GM21576 (cell line): Measurements from ENCODE around the gene LCNL1.

ENCODE experiments used
- ATAC-seq: cut with Tn5 transposase; IDR thresholded peaks from one replicate; pipeline ENCODE4 v1.9.1; 2021; ENCODE audit warnings: mild to moderate bottlenecking, moderate library complexity; ENCODE audit not compliant: unreplicated experiment

Gene LCNL1

DNA sequence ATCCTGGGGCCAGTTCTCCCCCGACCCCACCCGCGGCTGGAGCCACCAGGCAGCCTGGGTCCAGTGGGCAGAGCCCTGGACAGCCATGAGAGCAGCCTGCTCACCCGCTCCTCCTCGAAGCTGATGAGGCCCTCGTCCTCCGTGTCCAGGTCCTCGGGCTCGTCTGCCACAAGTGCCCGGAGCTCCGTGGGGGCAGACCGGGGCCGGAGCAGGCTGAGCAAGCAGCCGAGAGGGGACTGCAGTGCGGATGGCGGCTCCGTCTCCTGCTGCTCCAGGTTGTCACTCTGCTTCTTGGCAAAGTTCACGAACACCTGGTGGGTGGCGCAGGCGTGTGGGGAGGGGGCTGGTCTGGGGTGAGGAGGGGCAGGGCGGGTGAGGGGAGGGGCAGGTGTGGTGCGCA, 25.5 kb downstream of the LCNL1 start:
- ATAC-seq = no peak

DNA sequence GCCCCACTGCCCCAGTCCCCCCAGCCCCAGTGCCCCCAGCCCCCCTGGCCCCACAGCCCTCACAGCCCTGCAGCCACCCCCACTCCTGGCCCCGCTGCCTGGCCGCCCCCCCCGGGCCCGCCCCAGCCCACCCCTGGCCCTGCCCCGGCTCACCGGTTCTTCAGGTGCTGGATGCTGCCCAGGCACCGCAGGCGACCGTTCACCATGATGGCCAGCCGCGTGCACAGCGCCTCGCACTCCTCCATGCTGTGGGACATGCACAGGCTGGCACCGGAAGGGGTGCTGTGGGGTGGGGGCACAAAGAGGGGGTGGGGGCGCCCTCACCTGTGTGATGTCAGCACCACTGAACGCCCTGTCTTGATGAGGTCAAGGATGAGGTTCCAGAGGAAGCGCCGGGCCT, 26.4 kb downstream of the LCNL1 start:
- ATAC-seq = no peak

DNA sequence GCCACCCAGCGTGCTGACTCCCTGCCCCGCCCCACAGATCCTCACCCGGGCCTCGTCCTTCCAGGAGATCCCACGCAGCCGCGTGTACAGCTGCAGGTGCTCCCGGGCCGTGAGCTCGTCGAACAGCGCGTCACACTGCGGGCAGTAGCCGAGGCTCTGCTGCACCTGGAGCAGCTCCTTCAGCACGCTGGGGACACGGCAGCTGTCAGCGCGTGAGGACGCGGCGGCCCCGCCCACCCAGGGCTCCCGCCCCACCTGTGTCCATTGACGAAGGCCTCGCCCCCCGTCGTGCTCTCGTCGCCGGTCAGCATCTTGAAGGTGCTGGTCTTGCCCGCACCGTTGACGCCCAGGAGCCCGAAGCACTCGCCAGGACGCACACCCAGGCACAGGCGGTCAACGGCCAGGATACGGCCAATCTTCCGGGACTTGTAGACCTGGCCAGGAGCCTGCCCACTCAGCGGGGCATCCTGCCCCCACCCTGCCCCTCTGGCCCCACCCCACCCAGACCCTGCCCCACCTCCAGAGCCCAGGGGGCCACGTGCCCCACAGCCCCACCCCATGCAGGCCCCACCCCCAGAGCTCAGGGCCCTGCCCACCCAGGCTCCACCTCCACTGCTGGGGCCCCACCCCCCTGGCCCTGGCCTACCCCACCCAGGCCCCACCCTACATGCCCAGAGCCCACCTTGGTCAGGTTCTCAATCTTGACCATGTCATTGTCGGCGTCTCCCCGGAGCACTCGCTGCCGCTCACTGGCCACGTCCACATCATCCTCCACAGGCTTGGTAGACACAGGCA, 27.3 kb downstream of the LCNL1 start:
- no peak for ATAC-seq

DNA sequence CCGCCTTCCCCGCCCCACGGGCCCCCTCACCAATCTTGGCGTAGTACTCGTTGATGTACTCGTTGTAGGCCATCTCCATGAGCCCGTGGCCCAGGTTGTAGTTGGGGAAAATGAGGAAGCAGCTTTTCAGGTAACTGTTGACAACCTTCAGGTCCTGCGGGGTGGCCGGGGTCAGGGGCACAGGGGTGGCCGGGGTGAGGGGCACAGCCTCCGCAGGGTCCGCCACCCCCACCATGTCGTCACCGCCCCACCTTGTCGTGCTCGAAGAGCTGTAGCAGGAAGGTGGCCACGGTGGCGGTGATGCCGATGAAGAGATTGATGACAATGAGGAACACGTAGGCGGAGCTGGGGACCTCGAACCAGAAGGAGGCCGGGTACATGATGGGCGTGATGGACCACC, 28.4 kb downstream of the LCNL1 start:
- no peak for ATAC-seq

DNA sequence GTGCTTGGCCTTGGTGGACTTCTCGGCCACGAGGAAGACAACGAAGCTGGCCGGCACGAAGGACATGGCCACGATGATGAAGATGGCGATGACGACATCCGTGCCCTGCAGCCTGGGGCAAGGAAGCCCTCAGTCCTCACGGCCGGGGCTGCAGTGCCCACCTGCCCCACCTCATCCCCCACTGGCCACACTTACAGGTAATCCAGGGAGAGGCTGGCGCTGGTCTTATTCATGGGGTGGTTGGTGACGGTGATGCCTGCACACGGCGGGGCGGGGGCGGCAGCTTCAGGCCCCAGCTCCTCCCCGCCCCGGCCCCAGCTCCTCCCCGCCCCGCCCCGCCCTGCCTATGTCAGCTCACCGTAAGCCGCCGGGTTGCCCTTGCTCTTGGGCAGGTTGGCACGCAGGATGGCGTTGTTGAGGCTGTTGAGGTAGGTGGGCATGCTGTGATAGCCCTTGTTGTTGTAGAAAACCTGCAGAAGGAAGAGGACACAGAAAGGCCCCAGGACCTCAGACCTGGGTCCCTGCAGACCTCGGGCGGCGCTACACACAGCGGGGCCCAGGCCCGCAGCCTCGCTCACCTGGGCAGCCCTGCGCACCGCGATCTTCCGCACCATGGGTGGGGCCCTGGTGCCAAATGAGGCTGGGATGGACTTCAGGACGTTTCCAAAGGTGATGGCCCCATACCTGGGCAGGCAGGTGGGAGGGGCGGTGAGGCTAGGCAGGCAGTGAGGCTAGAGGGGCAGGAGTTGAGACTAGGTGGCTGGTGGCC, 29.3 kb downstream of the LCNL1 start:
- no peak for ATAC-seq

DNA sequence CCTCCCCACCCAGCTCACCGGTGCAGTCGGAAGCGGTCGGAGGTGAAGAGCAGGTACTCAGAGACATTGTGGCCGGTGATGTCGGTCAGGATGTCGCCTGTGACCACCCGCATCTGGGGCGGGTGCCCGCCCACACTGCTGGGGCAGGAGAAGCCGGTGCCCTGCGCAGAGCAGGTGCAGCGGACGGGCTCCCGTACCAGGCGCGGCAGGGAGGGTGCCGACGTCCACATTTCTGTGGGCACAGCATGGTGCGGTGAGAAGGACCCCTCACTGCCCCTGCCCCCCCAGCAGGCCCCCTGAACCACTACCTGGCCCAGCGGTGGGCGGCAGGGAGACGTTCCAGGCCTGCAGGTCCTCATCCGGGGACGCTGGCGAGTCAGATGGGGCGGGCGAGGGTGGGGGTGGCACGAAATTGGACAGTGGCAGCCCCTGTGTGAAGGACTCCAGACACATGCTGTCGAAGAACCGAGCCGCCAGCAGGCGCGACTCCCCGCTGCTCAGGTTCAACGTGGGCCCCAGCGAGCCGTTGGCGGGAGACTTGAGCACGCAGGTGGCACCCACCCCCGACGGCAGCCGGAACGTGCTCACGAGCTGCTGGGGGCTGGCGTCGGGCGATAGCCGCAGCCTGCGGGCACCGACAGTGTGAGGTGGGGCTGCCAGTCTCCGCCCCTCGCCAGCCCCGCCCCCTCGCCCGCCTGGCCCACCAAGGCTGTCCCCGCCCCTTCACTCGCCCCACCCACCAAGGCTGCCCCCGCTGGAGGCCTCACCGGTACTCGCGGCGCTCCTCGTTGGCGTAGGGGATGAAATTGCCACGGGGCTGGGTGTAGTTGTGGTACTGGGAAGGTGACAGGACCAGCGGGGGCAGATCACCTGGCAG, 30.1 kb downstream of the LCNL1 start:
- ATAC-seq = no peak

DNA sequence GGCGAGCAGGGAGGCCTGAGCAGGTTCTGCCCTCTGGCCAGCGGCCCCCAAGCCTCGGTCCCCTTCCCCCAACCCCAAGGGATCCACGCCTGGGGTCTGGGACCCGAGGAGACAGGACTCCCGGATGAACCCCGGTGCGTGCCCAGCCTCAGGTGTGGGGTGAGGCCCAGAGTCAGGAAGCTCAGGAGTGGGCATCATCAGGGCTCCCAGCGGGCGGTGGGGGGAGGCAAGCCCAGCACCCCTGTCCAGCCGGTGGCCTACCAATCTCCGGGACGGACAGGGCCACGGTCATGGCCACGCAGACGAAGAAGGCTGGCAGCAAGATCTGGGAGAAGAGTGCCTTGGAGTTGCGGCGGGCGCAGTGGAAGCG, 30.8 kb downstream of the LCNL1 start:
- no peak for ATAC-seq

DNA sequence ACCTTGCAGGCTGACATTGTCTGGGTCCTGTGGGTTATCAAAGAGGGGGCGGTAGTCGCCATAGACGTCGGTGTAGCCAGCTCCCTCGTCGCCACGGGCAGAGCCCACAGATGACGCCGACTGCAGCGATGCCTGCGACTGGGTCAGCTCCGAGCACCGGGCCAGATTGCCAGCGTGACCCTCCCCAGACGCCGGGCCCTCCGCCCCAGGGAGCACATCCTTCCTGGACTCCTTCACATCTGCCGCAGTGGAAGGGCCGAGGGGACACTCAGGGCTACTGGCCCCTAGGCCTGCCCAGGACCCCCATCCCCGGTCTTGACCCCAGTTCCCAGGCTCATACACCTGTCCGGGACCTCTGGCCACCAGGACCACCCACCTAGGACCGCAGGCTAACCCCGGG, 31.4 kb downstream of the LCNL1 start:
- no peak for ATAC-seq

DNA sequence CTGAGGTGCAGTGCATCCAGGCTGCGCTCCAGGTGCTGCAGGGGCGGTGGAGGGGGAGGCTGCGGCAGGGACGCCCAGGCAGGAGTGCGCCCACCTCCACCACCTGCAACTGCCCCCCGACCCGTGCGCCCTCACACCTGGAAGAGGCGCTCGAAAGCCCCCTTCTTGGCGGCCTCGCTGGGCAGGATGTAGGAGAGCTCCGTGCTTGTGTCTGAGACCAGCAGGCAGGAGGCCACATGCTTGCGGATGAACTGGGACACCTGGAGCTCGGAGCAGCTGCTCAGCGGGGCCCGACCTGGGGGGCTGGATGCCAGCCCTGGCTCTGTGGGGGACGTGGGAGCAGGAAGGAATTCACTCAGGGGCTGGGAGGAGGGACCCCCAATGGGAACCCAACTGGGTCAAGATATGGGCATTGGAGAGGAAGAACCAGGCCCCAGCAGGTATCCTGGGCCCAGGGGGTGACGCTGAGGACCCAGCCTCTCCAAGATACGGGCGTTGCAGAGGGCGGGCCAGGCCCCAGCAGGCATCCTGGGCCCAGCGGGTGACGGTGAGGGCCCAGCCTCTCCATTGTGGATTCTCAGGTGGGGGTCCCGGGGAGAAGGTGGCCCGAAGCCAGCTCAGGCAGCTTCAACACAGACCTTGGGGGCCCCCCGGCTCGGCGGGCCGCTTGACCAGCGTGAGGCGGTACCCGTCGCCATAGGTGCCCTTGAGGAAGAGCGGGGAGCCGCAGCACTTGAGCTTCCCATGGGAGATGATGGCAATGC, 32.2 kb downstream of the LCNL1 start:
- no peak for ATAC-seq

DNA sequence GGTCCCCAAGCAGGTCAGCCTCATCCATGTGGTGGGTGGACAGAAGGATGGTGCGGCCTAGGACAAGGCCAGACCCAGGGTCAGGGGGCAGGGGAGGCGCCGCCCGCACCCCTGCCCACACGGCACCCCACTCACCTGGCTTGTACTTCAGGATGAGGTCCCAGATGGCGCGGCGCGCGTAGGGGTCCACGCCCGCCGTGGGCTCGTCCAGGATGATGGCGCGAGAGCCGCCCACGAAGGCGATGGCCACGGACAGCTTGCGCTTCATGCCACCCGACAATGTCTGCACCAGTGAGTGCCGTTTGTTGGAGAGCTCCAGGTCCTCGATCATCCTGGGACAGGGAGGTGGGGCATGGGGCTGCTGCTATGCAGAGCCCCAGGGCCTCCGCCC, 32.7 kb downstream of the LCNL1 start:
- no peak for ATAC-seq

DNA sequence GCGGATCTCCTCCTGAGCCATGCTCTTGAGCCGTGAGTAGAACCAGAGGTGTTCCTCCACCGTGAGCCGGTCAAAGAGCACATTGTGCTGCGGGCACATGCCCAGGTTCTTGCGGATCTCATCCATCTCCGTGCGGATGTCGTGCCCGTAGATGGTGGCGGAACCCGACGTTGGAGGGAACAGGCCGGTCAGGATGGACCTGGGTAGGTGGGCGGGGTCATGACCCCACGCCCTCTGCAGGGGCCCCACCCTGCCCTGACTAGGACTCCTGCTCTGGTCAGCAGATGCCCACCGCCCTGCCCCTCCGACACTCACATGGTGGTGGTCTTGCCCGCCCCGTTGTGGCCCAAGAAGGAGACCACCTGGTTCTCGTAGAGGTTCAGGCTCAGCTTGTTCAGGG, 33.2 kb downstream of the LCNL1 start:
- ATAC-seq = no peak

DNA sequence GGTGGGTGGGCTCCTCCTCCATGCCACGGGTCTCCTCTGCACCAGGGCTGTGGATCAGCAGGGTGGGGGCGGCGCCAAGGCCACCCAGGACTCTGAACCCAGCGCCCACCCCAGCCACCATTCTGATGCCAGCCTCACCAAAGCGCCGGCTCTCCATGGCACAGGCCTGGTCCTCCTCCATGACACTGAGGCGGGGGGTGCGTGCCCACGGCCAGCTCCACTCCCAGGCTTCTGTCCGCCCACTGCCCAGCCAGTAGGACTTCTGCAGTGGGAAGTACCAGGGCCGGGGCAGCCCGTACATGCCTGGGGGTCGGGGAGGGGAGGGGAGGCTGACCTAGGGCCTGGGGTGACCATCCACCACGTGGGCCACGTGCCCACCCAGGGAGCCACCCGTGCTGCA, 33.6 kb downstream of the LCNL1 start:
- ATAC-seq = no peak

DNA sequence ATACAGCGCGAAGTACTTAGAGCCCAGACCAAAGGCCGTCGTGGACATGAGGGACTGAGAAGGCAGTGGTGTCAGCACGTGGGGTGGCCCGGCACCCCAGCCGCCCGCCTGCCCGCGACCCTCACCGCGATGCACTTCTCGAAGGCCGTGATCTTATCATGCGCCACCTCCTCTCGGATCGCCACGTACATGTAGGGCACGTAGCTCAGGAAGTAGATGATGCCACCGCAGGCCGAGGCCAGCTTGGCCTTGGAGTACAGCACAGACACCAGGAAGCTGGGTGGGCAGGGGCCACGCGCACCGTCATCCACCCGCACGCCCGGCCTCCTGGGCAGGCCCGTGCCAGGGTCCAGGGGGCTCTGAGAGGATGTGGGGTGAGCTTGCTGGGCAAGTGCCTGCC, 34.3 kb downstream of the LCNL1 start:
- ATAC-seq = no peak

DNA sequence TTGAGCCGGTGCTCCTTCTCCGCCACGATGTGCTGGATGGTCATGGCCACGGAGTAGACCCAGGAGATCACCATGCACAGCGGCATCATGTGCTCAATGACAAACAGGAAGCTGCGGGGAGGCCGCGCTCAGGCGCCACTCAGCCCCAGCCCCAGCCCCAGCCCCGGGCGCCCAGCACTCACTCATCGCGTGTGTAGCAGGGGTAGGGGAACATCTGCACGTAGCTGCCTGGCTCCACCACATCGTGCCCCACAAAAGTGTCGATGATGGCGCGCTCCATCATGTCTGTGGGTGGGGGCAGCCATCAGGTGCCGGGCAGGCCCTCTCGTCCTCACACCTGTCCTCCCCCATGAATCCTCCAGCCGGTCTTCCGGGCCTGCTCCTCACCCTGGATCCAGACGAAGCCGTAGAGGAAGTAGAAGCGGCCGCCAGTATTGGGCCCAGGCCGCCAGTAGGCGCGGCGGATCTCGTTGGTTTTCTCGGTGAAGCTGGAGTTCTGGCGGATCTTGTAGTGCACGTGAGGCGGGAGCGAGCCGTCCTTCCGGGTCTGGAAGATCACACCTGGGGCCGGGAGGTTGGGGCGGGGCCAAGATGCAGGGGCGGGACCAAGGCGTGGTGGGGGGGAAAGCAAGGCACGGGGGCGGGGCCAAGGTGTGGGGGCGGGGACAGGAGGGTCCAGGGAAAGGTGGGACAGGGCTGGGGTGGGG, 35.2 kb downstream of the LCNL1 start:
- no peak for ATAC-seq

DNA sequence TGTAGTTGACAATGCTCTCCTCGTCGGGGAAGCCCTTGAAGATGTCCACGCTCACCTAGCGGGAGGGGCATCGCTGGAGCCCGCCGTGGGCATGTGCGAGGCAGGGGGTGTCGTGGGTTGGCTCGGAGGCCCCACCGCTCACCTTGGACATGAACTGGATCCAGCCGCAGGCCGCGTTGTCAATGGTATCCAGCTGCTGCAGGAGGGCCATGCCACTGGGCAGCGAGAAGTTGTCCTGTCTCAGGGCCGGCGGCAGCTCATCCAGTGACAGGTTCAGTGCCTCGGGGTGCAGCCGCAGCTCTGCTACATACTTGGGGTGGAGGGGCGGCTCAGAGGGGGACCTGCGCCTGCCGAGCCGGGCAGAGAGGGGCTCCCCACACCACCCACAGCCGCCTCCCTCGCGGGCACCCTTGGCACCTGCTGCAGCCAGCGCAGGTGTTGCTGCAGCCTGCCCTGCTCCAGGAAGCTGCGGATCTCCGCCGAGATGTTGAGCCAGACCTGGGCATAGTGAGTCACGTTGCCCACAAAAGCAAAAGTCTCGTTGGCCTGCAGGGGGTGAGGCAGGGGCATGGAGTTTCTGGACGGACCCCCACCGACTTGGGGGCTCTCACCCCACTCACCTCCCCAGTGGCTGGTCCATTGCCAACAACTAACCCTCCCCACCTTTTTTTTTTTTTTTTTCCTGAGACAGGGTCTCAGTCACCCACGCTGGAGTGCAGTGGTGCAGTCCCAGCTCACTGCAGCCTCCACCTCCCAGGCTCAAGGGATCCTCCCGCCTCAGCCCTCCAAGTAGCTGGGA, 36.2 kb downstream of the LCNL1 start:
- no peak for ATAC-seq

DNA sequence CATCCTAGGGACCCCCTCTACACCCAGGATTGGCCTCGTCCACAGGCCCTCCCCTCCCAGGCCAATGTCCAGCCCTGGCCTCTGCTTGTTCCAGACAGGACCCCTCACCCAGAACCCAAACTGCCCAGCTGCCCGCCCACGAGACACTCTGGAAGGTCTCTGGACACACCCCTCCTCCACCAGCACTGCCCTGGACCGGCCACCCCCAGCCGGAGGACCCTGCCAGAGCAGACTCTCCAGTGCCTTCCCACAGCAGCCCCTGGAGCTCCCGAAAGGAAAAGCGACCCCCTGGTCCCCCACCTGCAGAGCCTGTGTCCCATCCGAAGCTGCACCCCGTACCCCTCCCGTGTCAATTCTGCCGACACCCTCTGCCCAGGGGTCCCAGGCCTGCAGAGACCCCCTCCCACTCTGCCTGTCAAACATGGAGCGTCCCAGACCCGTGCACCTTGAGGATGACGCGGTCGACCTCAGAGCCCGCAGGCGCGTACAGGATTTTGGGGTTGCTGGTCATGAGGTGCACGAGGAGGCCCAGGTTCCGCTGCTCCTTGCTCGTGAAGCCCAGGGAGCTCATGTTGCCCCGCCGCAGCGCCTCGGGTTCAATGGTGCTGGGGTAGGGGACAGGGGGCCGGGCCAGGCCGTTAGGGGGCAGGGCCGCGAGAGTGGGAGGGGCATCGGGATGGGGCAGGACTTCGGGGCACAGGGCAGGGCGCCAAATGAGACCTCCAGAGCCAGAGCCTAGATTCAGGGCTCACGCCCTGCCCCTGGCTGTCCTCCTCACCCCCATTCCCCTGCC, 37.3 kb downstream of the LCNL1 start:
- ATAC-seq = no peak

DNA sequence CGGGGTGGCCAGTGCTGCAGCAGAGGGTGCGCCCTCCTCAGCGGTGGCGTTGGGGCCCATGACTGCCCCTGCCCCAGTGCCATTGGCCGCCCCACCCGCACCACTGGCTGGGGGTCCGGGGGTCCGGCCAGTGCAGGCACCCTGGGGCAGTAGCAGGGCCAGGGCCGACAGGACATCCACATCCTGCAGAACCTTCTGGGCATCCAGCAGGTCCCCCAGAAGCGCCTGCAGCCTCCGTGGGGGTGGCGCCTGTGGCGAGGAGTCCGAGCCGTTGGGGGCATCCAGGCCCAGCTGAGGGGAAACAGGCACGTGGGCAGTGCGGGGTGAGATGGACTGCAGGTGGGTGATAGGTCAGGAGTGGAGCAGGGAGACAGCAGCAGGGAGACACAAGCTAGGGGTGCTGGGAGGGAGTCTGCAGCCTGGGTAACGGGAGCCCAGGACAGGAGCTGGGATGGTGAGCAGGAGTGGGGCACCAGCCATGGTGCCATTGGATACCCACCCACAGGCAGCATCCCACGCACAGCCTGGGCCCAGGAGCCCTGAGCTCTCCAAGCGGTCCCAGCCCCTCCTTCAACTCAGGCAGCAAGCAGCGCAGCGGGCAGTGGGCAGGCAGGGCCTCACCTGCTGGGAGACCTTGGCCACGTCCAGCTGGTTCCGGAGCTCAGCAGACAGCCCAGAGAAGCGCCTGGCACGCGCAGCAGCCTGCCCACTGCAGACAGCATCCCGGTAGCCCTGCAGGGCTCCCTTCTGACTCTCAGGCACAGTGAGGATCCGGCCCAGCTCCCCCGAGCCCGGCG, 38.2 kb downstream of the LCNL1 start:
- no peak for ATAC-seq

DNA sequence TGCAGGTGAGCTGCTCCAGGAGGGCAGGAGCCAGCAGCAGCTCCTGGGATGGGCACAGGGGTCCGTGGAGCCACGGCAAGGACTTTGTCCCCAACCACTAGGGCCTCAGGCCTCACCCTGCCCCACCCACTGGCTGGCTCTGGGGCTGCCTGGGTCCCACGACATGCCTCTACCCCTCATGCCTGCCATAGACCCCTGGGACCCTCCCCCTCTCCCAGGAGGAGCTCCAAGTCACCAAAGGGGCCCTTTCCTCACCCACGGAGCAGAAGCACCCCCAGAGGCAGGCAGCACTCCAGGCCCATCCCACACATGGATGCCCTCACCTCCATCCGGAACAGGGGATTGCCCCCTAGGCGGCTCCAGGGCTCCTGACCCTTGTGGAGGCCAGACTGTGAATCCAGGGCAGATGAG, 38.8 kb downstream of the LCNL1 start:
- ATAC-seq = no peak
